IMR-90 (cell line): Measurements from ENCODE around the gene ARF6. TPM values are rescaled to one million over a fixed set of nuclear protein-coding genes. Genes with fewer than 3 reads are reported as not detected.

Source experiments
- ATAC-seq: fragments of 200-7000 bp; cut with Tn5 transposase; 2 replicates; pipeline ENCODE4 v1.9.1; 2020; ENCODE audit warnings: low read depth, mild to moderate bottlenecking, moderate library complexity
- Bru-seq: library from RNA; stranded (reverse); fragments of 400-500 nt; gene quantifications from one replicate; lab custom pipeline; 2021; lab: Mats Ljungman, UMichigan
- BruChase-seq, 2 experiments: library from RNA; stranded (reverse); fragments of 400-500 nt; gene quantifications; one replicate each; lab custom pipeline; 2021; lab: Mats Ljungman, UMichigan
- BruUV-seq: library from RNA; stranded (reverse); fragments of 400-500 nt; replicated peaks from 2 replicates; lab custom pipeline; 2021; lab: Mats Ljungman, UMichigan
- CTCF ChIA-PET: fragments of 300-600 bp; formaldehyde crosslinking; extraction: SDS; loops from one replicate; lab custom pipeline; 2021; ENCODE audit warnings: antibody characterized with exemption; lab: Yijun Ruan, JAX
- POLR2A ChIA-PET: fragments of 300-600 bp; sonication (Branson Sonifier 250); formaldehyde crosslinking; loops from one replicate; lab custom pipeline; 2022; ENCODE audit warnings: antibody characterized with exemption; ENCODE audit not compliant: unreplicated experiment; lab: Charles Lee
- DNase-seq: peaks from one replicate; pipeline ENCODE4 v3.0.0; 2013
- H2AFZ ChIP-seq: replicated peaks from 2 replicates; pipeline ENCODE3; 2013; ENCODE audit warnings: low read length, mild to moderate bottlenecking; ENCODE audit not compliant: poor library complexity
- H2AK5ac ChIP-seq: 2 replicates; pipeline ENCODE4 v1.6.1; 2013; ENCODE audit warnings: low read depth, low read length, inconsistent platforms
- H2AK9ac ChIP-seq: replicated peaks from 2 replicates; pipeline ENCODE3; 2013; ENCODE audit warnings: mild to moderate bottlenecking, low read depth, low read length, moderate library complexity; ENCODE audit not compliant: poor library complexity
- H2BK120ac ChIP-seq: 2 replicates; pipeline ENCODE4 v1.6.1; 2013; ENCODE audit warnings: low read depth, low read length, inconsistent platforms
- H2BK15ac ChIP-seq: 3 replicates; pipeline ENCODE4 v1.6.1; 2013; ENCODE audit warnings: low read depth, low read length, inconsistent platforms
- H2BK20ac ChIP-seq: 2 replicates; pipeline ENCODE4 v1.6.1; 2013; ENCODE audit warnings: low read depth, mild to moderate bottlenecking, inconsistent platforms, low read length, moderate library complexity
- H2BK5ac ChIP-seq: 2 replicates; pipeline ENCODE4 v1.6.1; 2013; ENCODE audit warnings: mild to moderate bottlenecking, low read depth, low read length, inconsistent platforms; ENCODE audit not compliant: poor library complexity, severe bottlenecking
- H3K14ac ChIP-seq: replicated peaks from 2 replicates; pipeline ENCODE4 v1.6.1; 2013; ENCODE audit warnings: low read depth, low read length, inconsistent platforms
- H3K18ac ChIP-seq: 2 replicates; pipeline ENCODE4 v1.6.1; 2013; ENCODE audit warnings: low read depth, low read length, control low read depth
- H3K23ac ChIP-seq: 2 replicates; pipeline ENCODE4 v1.6.1; 2013; ENCODE audit warnings: low read depth, low read length, inconsistent platforms
- H3K27ac ChIP-seq: 2 replicates; pipeline ENCODE4 v1.5.1; 2013; ENCODE audit warnings: mild to moderate bottlenecking, control low read depth, low read length; ENCODE audit not compliant: insufficient read depth
- H3K27me3 ChIP-seq: 2 replicates; pipeline ENCODE4 v1.6.1; 2013; ENCODE audit warnings: low read length; ENCODE audit not compliant: control insufficient read depth, insufficient read depth
- H3K36me3 ChIP-seq: 2 replicates; pipeline ENCODE4 v1.6.1; 2013; ENCODE audit warnings: low read length, mixed read lengths; ENCODE audit not compliant: control insufficient read depth, insufficient read depth
- H3K4ac ChIP-seq: 2 replicates; pipeline ENCODE4 v1.6.1; 2013; ENCODE audit warnings: low read depth, low read length, inconsistent platforms
- H3K4me1 ChIP-seq: 2 replicates; pipeline ENCODE4 v1.6.1; 2013; ENCODE audit warnings: low read length, mixed read lengths; ENCODE audit not compliant: control insufficient read depth, insufficient read depth
- H3K4me2 ChIP-seq: 2 replicates; pipeline ENCODE4 v1.6.1; 2013; ENCODE audit warnings: low read depth, mild to moderate bottlenecking, control low read depth, low read length, moderate library complexity
- H3K4me3 ChIP-seq: 2 replicates; pipeline ENCODE4 v1.5.1; 2013; ENCODE audit warnings: low read depth, mild to moderate bottlenecking, control low read depth, low read length, moderate library complexity; ENCODE audit not compliant: insufficient read depth
- H3K56ac ChIP-seq: 2 replicates; pipeline ENCODE4 v1.6.1; 2013; ENCODE audit warnings: low read length, inconsistent platforms; ENCODE audit not compliant: insufficient read depth; ENCODE audit errors: extremely low read depth
- H3K79me1 ChIP-seq, 2 experiments: 2 replicates each; pipeline ENCODE4 v1.6.1; 2013; ENCODE audit warnings: low read length in 2 of 2, inconsistent platforms in 1 of 2, low read depth in 1 of 2
- H3K9ac ChIP-seq: 2 replicates; pipeline ENCODE4 v1.6.1; 2013; ENCODE audit warnings: low read depth, low read length, control low read depth
- H3K9me1 ChIP-seq: 2 replicates; pipeline ENCODE4 v1.6.1; 2013; ENCODE audit warnings: low read length, inconsistent platforms; ENCODE audit not compliant: insufficient read depth
- H3K9me3 ChIP-seq: 2 replicates; pipeline ENCODE4 v1.6.1; 2013; ENCODE audit warnings: low read length; ENCODE audit not compliant: control insufficient read depth, insufficient read depth
- H4K20me1 ChIP-seq: 2 replicates; pipeline ENCODE4 v1.6.1; 2013; ENCODE audit warnings: low read length, inconsistent platforms; ENCODE audit not compliant: insufficient read depth
- H4K5ac ChIP-seq: 2 replicates; pipeline ENCODE4 v1.6.1; 2013; ENCODE audit warnings: mild to moderate bottlenecking, low read depth, low read length, control low read depth
- H4K8ac ChIP-seq, 2 experiments: 2 replicates each; pipeline ENCODE4 v1.6.1; 2013; ENCODE audit warnings: low read depth in 2 of 2, low read length in 2 of 2, control low read depth in 1 of 2, inconsistent platforms in 1 of 2
- H4K91ac ChIP-seq: 2 replicates; pipeline ENCODE4 v1.6.1; 2013; ENCODE audit warnings: low read depth, low read length, inconsistent platforms; ENCODE audit not compliant: insufficient read depth
- BHLHE40 ChIP-seq: fragments of 150-350 bp; IDR thresholded peaks from 2 replicates; pipeline ENCODE4 v1.6.1; 2016; ENCODE audit warnings: mild to moderate bottlenecking, low read depth, low read length
- CEBPB ChIP-seq: IDR thresholded peaks from 2 replicates; pipeline ENCODE4 v1.6.1; 2012; ENCODE audit warnings: low read depth, low read length, improper control_type of control experiment
- CHD1 ChIP-seq: IDR thresholded peaks from 2 replicates; pipeline ENCODE4 v1.6.1; 2012; ENCODE audit warnings: low read depth, low read length, improper control_type of control experiment
- CTCF ChIP-seq: conservative IDR thresholded peaks from 2 replicates; pipeline ENCODE4 v1.5.1; 2012; ENCODE audit warnings: mild to moderate bottlenecking, low read depth, low read length, improper control_type of control experiment
- ELK1 ChIP-seq: fragments of 150-350 bp; IDR thresholded peaks from 2 replicates; pipeline ENCODE4 v1.6.1; 2016; ENCODE audit warnings: low read depth, mild to moderate bottlenecking, low read length, moderate library complexity, borderline replicate concordance
- MAZ ChIP-seq: IDR thresholded peaks from 2 replicates; pipeline ENCODE4 v1.6.1; 2012; ENCODE audit warnings: low read depth, mild to moderate bottlenecking, low read length, improper control_type of control experiment, moderate library complexity, borderline replicate concordance
- NFE2L2 ChIP-seq: fragments of 150-350 bp; IDR thresholded peaks from 2 replicates; pipeline ENCODE4 v1.6.1; 2016; ENCODE audit warnings: low read depth, mild to moderate bottlenecking, low read length
- POLR2A ChIP-seq: IDR thresholded peaks from 2 replicates; pipeline ENCODE4 v1.6.1; 2012; ENCODE audit warnings: mild to moderate bottlenecking, low read depth, low read length
- RAD21 ChIP-seq: IDR thresholded peaks from 2 replicates; pipeline ENCODE4 v1.6.1; 2012; ENCODE audit warnings: low read length, improper control_type of control experiment
- RCOR1 ChIP-seq: IDR thresholded peaks from 2 replicates; pipeline ENCODE4 v1.6.1; 2012; ENCODE audit warnings: mild to moderate bottlenecking, low read length, improper control_type of control experiment; ENCODE audit not compliant: insufficient replicate concordance
- RFX5 ChIP-seq: IDR thresholded peaks from 2 replicates; pipeline ENCODE4 v1.8.0; 2012; ENCODE audit warnings: low read depth, mild to moderate bottlenecking, low read length, moderate library complexity
- SMC3 ChIP-seq: fragments of 150-350 bp; IDR thresholded peaks from 2 replicates; pipeline ENCODE4 v1.6.1; 2016; ENCODE audit warnings: low read depth, mild to moderate bottlenecking, antibody characterized with exemption, low read length, moderate library complexity
- WGBS, 2 experiments: methylation state at CpG; one replicate each; pipeline versions ENCODE4 v1.1.5 to v1.1.7; 2013; ENCODE audit warnings: missing lambda C conversion rate in 2 of 2; ENCODE audit not compliant: insufficient read length in 1 of 2; ENCODE audit errors: extremely low coverage in 2 of 2; 5-methylcytosine and 5-hydroxymethylcytosine counted together
- dilution Hi-C: fragments of 300-500 bp; cut with HindIII; formaldehyde crosslinking; loops from one replicate; pipeline ENCODE4 v1.14.3; 2018; ENCODE audit warnings: low sequenced_read_pairs; ENCODE audit not compliant: unreplicated experiment
- in situ Hi-C: fragments of 300-500 bp; cut with MboI; formaldehyde crosslinking; loops from 3 replicates; pipeline ENCODE4 v1.14.3; 2019; ENCODE audit warnings: low sequenced_read_pairs, inconsistent platforms, mixed read lengths
- intact Hi-C: fragments of 100-400 bp; cut with micrococcal nuclease; formaldehyde crosslinking; loops from 2 replicates; pipeline ENCODE4 v1.10.0; 2022
- long read RNA-seq: library from polyadenylated mRNA; unstranded; transcript quantifications from one replicate; pipeline ENCODE4 v2.0.0, GENCODE V29; 2021; ENCODE audit not compliant: unreplicated experiment
- polyA plus RNA-seq, 3 experiments: library from polyadenylated mRNA; depleted of rRNA; stranded (reverse); fragments of >200 nt; gene quantifications; 2 replicates each; pipeline ENCODE4 v1.2.3, GENCODE V29; 2012; ENCODE audit warnings: low replicate concordance in 1 of 3
- total RNA-seq: library from RNA; depleted of rRNA; stranded (reverse); fragments of >200 nt; gene quantifications from 2 replicates; pipeline ENCODE4 v1.2.3, GENCODE V29; 2012; rRNA removed

ARF6 gene
- total RNA-seq, result 40.1 and 65.8 TPM in 2 replicates
- 28.8 and 32.1 TPM in 2 replicates for polyA plus RNA-seq (2012; rRNA removed)
- polyA plus RNA-seq (2012; cell fraction: cytosol; rRNA removed), result 22.1 and 31.2 TPM in 2 replicates
- 16.1 and 17.6 TPM in 2 replicates for polyA plus RNA-seq (2012; cell fraction: nucleus; rRNA removed; ENCODE audit: low replicate concordance)
- percentile 98 among the genes with signal in this experiment for Bru-seq, nascent RNA
- percentile 99 among the genes with signal in this experiment for BruChase-seq, experiment 1, labeled RNA remaining after a 6-hour chase
- percentile 100 among the genes with signal in this experiment for BruChase-seq, experiment 2, labeled RNA remaining after a 2-hour chase
- long read RNA-seq, transcript ARF6-201 (2 exons, 3,865 nt), result major isoform, 191 of 282 reads
- long read RNA-seq, partial matches to known transcripts, result 0 of 282 reads
- long read RNA-seq, other reads (novel, unspliced or antisense), result 91 of 282 reads

- Histone ChIP-seq H3K4me3 (peak within 1 kb of the TSS; percentile 84), H3K36me3 (peaks cover 5% of the 10 kb centered on the region), H3K27ac (peak within 1 kb of the TSS; percentile 98), H4K5ac (peak within 1 kb of the TSS; percentile 68), H3K4me1 (peaks cover 2% of the 10 kb centered on the region; the same call in 1 of the 2 replicates), H3K56ac (peak within 1 kb of the TSS; percentile 90), H2BK5ac (peak within 1 kb of the TSS; percentile 91), H4K8ac (peak within 1 kb of the TSS; percentile 88 to 98), H4K20me1 (peaks cover 39% of the 10 kb centered on the region), H3K4me2 (peak within 1 kb of the TSS; percentile 85), H2AK5ac (peak within 1 kb of the TSS; percentile 94), H2BK15ac (no peak within 1 kb of the TSS; the same call in 1 of the 3 replicates), H2BK120ac (peak within 1 kb of the TSS; percentile 91), H2AFZ (peak within 1 kb of the TSS; percentile 94), H3K14ac (peak within 1 kb of the TSS; percentile 97), H3K9me1 (peaks cover 7% of the 10 kb centered on the region; the same call in 1 of the 2 replicates), H3K27me3 (no peaks in the 10 kb centered on the region), H3K18ac (peak within 1 kb of the TSS; percentile 59), H3K23ac (peak within 1 kb of the TSS; percentile 96), H2BK20ac (no peak within 1 kb of the TSS), H3K4ac (peak within 1 kb of the TSS; percentile 96), H2AK9ac (peak within 1 kb of the TSS; percentile 99), H3K9ac (peak within 1 kb of the TSS; percentile 95), H3K9me3 (no peaks in the 10 kb centered on the region), H3K79me1 (peaks cover 7 to 19% of the 10 kb centered on the region in 2 experiments; a peak in 3 of 4 replicates), H4K91ac (peak within 1 kb of the TSS; percentile 95)
- peak; percentile 97 for ATAC-seq
- dilution Hi-C loops, result no loop called here
- intact Hi-C loops, result loop anchor here (1.0 to 2.0 kb wide), 4 partner anchors 29 to 213 kb away; no protein-coding TSS in a partner anchor
- in situ Hi-C loops, result no loop called here
- BruUV-seq, result no TSS peak
- peak; percentile 96 for DNase-seq
- 0% methylated on average over 21 of the region's 66 CpGs; no CpG with 5 or more reads in 1 of the 2 experiments for WGBS, 2 experiments
- CTCF ChIA-PET, result interaction anchor here (0.8 to 1.1 kb wide), 2 partner anchors 13 to 27 kb away, joined by 4 to 5 read pairs; no protein-coding TSS in a partner anchor
- POLR2A ChIA-PET, result interaction anchor here (0.6 to 1.1 kb wide), 6 partner anchors 13 to 317 kb away, joined by 3 to 4 read pairs (median 4); no protein-coding TSS in a partner anchor
- peak; percentile 26; the same call in 1 of the 2 replicates for TF ChIP-seq CTCF
- no peak for TF ChIP-seq ELK1
- no peak for TF ChIP-seq CEBPB
- TF ChIP-seq RFX5, result no peak
- no peak for TF ChIP-seq NFE2L2
- no peak for TF ChIP-seq CHD1
- peak; percentile 27 for TF ChIP-seq RAD21
- TF ChIP-seq SMC3, result 0 out of 2 replicates have a peak, but pooled peaks have one; percentile 14
- TF ChIP-seq RCOR1, result no peak
- peak; percentile 50; the same call in 1 of the 2 replicates for TF ChIP-seq BHLHE40
- TF ChIP-seq POLR2A, result peak; percentile 92
- TF ChIP-seq MAZ, result peak; percentile 90; the same call in 1 of the 2 replicates
These were observed at the start of gene ARF6 for GRCh38 chr14:49892636-49893308. ARF6 (plus strand) TSS chr14:49893082; CDS start chr14:49893737, 655 bp downstream.
